ENCODE results near the gene SLC16A8.
"Not testable (repeated sequence)": the region's sequence is repeated elsewhere in the genome, so short reads cannot be mapped to it uniquely, and the experiment has no call there.

SLC16A8 gene

DNA sequence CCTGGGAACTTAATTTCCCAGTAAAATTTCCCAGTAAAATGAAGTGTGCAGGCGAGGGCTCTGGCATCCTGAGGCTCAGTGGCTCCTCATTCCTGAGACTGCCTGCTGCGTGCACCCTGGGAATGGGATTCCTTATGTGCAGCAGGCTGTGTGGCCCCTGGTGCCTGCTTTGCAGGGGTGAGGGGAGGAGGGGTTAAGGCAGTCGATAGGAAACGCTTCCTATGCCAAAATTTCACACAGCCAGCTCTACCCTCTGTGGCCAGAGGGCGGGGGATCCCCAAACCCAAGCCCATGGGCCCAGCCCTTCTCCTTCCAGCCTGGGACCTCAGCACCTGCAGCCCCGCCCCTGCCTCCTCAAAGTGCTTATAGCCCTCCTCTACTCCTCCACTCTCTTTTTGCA lies 38.6 kb upstream of the SLC16A8 start:
- Histone ChIP-seq H3K36me3 (ENCODE audit: insufficient read depth, low read length) (peaks cover 32% of the 10 kb centered on the region), H3K4me1 (ENCODE audit: insufficient read depth, low read length) (peaks cover 17% of the 10 kb centered on the region), H3K9me3 (ENCODE audit: insufficient read depth, low read length, severe bottlenecking) (no peaks in the 10 kb centered on the region), H3K4me2 (ENCODE audit: insufficient read depth, low read length) (no peak overlapping the region), H2AFZ (ENCODE audit: low read depth, low read length) (no peak overlapping the region), H3K27me3 (ENCODE audit: insufficient read depth, low read length, poor library complexity) (no peaks in the 10 kb centered on the region), H3K27ac (ENCODE audit: low read length) (no peak overlapping the region), H3K79me2 (ENCODE audit: insufficient read depth, low read length) (no peaks in the 10 kb centered on the region), H3K9ac (ENCODE audit: low read depth, low read length) (no peak overlapping the region), H3K4me3 (ENCODE audit: low read depth in 1 of 2, low read length in 2 of 2) (no peak overlapping the region), H4K20me1 (ENCODE audit: insufficient read depth, low read length) (peaks cover 4% of the 10 kb centered on the region; the same call in 1 of the 2 replicates)
- ATAC-seq (ENCODE audit: insufficient read depth, low read depth) = no peak
- peak; percentile 20 for DNase-seq
- TF ChIP-seq, protein P1, sequence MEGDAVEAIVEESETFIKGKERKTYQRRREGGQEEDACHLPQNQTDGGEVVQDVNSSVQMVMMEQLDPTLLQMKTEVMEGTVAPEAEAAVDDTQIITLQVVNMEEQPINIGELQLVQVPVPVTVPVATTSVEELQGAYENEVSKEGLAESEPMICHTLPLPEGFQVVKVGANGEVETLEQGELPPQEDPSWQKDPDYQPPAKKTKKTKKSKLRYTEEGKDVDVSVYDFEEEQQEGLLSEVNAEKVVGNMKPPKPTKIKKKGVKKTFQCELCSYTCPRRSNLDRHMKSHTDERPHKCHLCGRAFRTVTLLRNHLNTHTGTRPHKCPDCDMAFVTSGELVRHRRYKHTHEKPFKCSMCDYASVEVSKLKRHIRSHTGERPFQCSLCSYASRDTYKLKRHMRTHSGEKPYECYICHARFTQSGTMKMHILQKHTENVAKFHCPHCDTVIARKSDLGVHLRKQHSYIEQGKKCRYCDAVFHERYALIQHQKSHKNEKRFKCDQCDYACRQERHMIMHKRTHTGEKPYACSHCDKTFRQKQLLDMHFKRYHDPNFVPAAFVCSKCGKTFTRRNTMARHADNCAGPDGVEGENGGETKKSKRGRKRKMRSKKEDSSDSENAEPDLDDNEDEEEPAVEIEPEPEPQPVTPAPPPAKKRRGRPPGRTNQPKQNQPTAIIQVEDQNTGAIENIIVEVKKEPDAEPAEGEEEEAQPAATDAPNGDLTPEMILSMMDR (IDR thresholded peaks at IDR 0.05; ENCODE audit: borderline replicate concordance, extremely low read depth, low read length, poor library complexity, severe bottlenecking) = no peak
- no peak for TF ChIP-seq EZH2 (IDR thresholded peaks at IDR 0.05; ENCODE audit: borderline replicate concordance, low read depth, low read length, severe bottlenecking)

DNA sequence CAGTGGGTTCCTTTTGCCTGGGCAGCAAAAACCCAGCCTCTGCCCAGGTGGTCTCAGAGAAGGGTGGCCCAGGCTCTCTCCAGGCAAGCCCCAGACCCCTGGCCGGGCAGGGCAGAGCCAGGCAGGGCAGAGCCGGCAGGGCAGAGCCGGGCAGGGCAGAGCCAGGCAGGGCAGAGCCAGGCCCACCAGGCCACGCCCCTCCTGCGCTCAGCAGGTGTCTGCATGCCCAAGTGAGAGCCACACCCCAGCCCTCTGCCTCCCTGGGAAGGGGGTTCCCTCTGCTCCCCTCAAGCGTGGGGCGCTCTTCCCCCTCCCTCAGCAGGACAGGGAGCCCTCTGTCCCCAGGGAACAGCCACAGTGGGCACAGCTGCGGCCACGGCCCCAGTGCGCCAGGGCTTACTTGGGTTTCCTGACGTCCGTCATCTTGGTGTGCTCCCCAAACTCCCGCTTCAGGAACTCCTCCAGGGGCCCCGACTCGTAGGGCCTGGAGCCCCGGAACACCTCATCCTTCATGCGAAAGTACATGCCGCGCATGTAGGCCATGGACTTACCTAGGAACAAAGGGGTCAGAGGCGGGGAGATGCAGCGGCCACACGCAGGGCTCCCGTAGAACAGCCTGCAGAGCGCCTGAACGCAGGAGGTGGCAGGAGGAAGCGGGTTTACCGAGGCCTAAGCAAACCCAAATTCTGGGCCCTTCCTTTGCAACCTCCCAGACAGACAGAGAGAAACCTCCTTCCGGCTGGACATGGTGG lies 36.6 kb upstream of the SLC16A8 start:
- Histone ChIP-seq H3K4me3 (ENCODE audit: low read depth in 1 of 2, low read length in 2 of 2) (no peak overlapping the region), H3K9ac (ENCODE audit: low read depth, low read length) (no peak overlapping the region), H3K4me1 (ENCODE audit: insufficient read depth, low read length) (peaks cover 14% of the 10 kb centered on the region), H3K27me3 (ENCODE audit: insufficient read depth, low read length, poor library complexity) (no peaks in the 10 kb centered on the region), H4K20me1 (ENCODE audit: insufficient read depth, low read length) (peaks cover 4% of the 10 kb centered on the region; the same call in 1 of the 2 replicates), H3K27ac (ENCODE audit: low read length) (no peak overlapping the region), H3K4me2 (ENCODE audit: insufficient read depth, low read length) (no peak overlapping the region), H3K79me2 (ENCODE audit: insufficient read depth, low read length) (no peaks in the 10 kb centered on the region), H2AFZ (ENCODE audit: low read depth, low read length) (no peak overlapping the region), H3K9me3 (ENCODE audit: insufficient read depth, low read length, severe bottlenecking) (no peaks in the 10 kb centered on the region), H3K36me3 (ENCODE audit: insufficient read depth, low read length) (peaks cover 19% of the 10 kb centered on the region)
- ATAC-seq (ENCODE audit: insufficient read depth, low read depth) (no peak), DNase-seq (no peak)
- TF ChIP-seq EZH2 (IDR thresholded peaks at IDR 0.05; ENCODE audit: borderline replicate concordance, low read depth, low read length, severe bottlenecking) = no peak
- TF ChIP-seq, protein P1 (IDR thresholded peaks at IDR 0.05; ENCODE audit: borderline replicate concordance, extremely low read depth, low read length, poor library complexity, severe bottlenecking) = no peak

DNA sequence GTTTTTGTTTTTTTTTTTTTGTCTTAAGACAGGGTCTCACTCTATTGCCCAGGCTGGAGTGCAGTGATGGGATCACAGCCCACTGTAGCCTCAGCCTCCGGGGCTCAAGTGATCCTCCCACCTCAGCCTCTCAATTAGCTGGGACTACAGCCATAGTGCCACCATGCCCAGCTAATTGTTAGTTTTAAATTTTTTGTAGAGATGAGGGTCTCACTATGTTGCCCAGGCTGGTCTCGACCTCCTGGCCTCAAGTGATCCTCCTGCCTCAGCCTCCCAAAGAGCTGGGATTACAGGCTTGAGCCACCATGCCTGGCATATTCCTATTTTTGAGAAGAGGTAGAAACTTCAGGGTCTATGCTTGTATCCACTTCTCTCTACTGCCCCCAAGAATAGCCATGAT lies 34.8 kb upstream of the SLC16A8 start:
- H3K9ac ChIP-seq (ENCODE audit: low read depth, low read length); ATAC-seq (ENCODE audit: insufficient read depth, low read depth); H3K27me3 ChIP-seq (ENCODE audit: insufficient read depth, low read length, poor library complexity); H3K4me1 ChIP-seq (ENCODE audit: insufficient read depth, low read length); H3K27ac ChIP-seq (ENCODE audit: low read length); H4K20me1 ChIP-seq (ENCODE audit: insufficient read depth, low read length); H3K9me3 ChIP-seq (ENCODE audit: insufficient read depth, low read length, severe bottlenecking); H3K4me2 ChIP-seq (ENCODE audit: insufficient read depth, low read length); DNase-seq; H2AFZ ChIP-seq (ENCODE audit: low read depth, low read length); H3K4me3 ChIP-seq (ENCODE audit: low read depth in 1 of 2, low read length in 2 of 2); H3K79me2 ChIP-seq (ENCODE audit: insufficient read depth, low read length): not testable (repeated sequence)
- peaks cover 20% of the 10 kb centered on the region for H3K36me3 ChIP-seq (ENCODE audit: insufficient read depth, low read length)

DNA sequence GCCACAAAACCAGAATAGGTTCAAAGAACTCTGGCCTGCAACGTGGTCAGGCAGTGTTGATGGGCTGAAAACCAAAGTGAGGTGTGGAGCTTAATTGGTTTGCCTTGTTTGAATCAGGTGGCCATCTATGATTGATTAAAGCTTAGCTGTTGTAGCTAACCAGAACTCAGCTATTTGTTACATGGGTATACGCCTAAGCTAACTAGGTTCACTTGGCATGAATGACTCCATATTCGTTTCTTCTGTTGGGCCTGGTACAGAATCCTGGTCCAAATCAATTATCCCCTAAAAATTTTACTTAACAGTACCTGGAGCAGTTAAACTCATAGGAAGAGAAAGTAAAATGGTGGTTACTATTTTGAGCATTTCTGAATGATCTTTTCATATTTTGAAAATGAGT lies 34.2 kb upstream of the SLC16A8 start:
- H3K36me3 ChIP-seq (ENCODE audit: insufficient read depth, low read length) = peaks cover 26% of the 10 kb centered on the region
- H3K9ac ChIP-seq (ENCODE audit: low read depth, low read length) = no peak overlapping the region
- no peak overlapping the region for H3K27ac ChIP-seq (ENCODE audit: low read length)
- no peaks in the 10 kb centered on the region for H3K79me2 ChIP-seq (ENCODE audit: insufficient read depth, low read length)
- H2AFZ ChIP-seq (ENCODE audit: low read depth, low read length) = no peak overlapping the region
- no peaks in the 10 kb centered on the region for H3K27me3 ChIP-seq (ENCODE audit: insufficient read depth, low read length, poor library complexity)
- H3K4me1 ChIP-seq (ENCODE audit: insufficient read depth, low read length) = no peaks in the 10 kb centered on the region
- no peak overlapping the region for H3K4me2 ChIP-seq (ENCODE audit: insufficient read depth, low read length)
- no peak for DNase-seq
- no peaks in the 10 kb centered on the region for H4K20me1 ChIP-seq (ENCODE audit: insufficient read depth, low read length)
- ATAC-seq (ENCODE audit: insufficient read depth, low read depth) = no peak
- TF ChIP-seq EZH2 (IDR thresholded peaks at IDR 0.05; ENCODE audit: borderline replicate concordance, low read depth, low read length, severe bottlenecking) = no peak
- TF ChIP-seq, protein P1 (IDR thresholded peaks at IDR 0.05; ENCODE audit: borderline replicate concordance, extremely low read depth, low read length, poor library complexity, severe bottlenecking) = no peak
- no peak overlapping the region for H3K4me3 ChIP-seq (ENCODE audit: low read depth in 1 of 2, low read length in 2 of 2)
- no peaks in the 10 kb centered on the region for H3K9me3 ChIP-seq (ENCODE audit: insufficient read depth, low read length, severe bottlenecking)

DNA sequence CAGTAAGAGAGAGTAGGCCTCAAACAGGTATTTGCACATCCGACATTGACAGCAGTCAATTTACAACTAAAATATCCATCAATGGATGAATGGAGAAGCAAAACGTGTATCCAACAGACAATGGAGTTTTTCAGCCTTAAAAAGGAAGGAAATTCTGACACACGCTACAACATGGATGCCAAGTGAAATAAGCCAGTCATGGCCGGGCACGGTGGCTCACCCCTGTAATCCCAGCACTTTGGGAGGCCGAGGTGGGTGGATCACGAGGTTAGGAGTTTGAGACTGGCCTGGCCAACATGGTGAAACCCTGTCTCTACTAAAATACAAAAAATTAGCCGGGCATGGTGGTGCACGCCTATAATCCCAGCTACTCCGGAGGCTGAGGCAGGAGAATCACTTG lies 33.6 kb upstream of the SLC16A8 start:
- H3K79me2 ChIP-seq (ENCODE audit: insufficient read depth, low read length); H3K4me3 ChIP-seq (ENCODE audit: low read depth in 1 of 2, low read length in 2 of 2); DNase-seq; H3K4me2 ChIP-seq (ENCODE audit: insufficient read depth, low read length); H4K20me1 ChIP-seq (ENCODE audit: insufficient read depth, low read length); H3K27me3 ChIP-seq (ENCODE audit: insufficient read depth, low read length, poor library complexity); H3K4me1 ChIP-seq (ENCODE audit: insufficient read depth, low read length); ATAC-seq (ENCODE audit: insufficient read depth, low read depth); H3K27ac ChIP-seq (ENCODE audit: low read length); H3K9me3 ChIP-seq (ENCODE audit: insufficient read depth, low read length, severe bottlenecking); H3K9ac ChIP-seq (ENCODE audit: low read depth, low read length); H2AFZ ChIP-seq (ENCODE audit: low read depth, low read length): not testable (repeated sequence)
- H3K36me3 ChIP-seq (ENCODE audit: insufficient read depth, low read length) = peaks cover 30% of the 10 kb centered on the region

Data from DND-41 (cell line).